ENCODE measurements around the gene CSE1L. TPM values are rescaled to one million over a fixed set of nuclear protein-coding genes. Genes with fewer than 3 reads are reported as not detected.

CSE1L gene
- polyA plus RNA-seq, 3 donors = 14.2 to 27.6 (median 21.0) TPM

Other genes with a start within 250 kb of the CSE1L start
- 10 to 100 TPM in 2 of 3 donors, 1 to 10 TPM in 1; 3.3 to 22.8 (median 21.5) TPM for gene PREX1, start 218.3 kb upstream of the CSE1L start, polyA plus RNA-seq
- 10 to 100 TPM in 1 of 3 donors, 1 to 10 TPM in 2; 8.1 to 10.0 (median 9.6) TPM for gene ARFGEF2, start 124.6 kb upstream of the CSE1L start, polyA plus RNA-seq
- 10 to 100 TPM; 32.0 to 44.1 (median 39.7) TPM for gene STAU1, start 142.0 kb downstream of the CSE1L start, polyA plus RNA-seq
- 10 to 100 TPM; 22.6 to 30.8 (median 30.5) TPM for gene DDX27, start 173.1 kb downstream of the CSE1L start, polyA plus RNA-seq
- 10 to 100 TPM in 2 of 3 donors, 1 to 10 TPM in 1; 5.1 to 16.3 (median 10.7) TPM for gene ZNFX1, start 231.7 kb downstream of the CSE1L start, polyA plus RNA-seq